K562 (cell line): ENCODE results near the gene SCLY. TPM values are rescaled to one million over a fixed set of nuclear protein-coding genes. Genes with fewer than 3 reads are reported as not detected.

Experiments
- ATAC-seq: fragments of 200-7000 bp; cut with Tn5 transposase; 3 replicates; pipeline ENCODE4 v1.9.1; 2020; ENCODE audit warnings: moderate library complexity
- BruUV-seq: library from RNA; stranded (reverse); fragments of 400-500 nt; replicated peaks from 2 replicates; lab custom pipeline; 2021; lab: Mats Ljungman, UMichigan
- CTCF ChIA-PET: fragments of 300-600 bp; formaldehyde crosslinking; extraction: SDS; loops from one replicate; lab custom pipeline; 2021; ENCODE audit warnings: low intra/inter-chr PET ratio; lab: Yijun Ruan, JAX
- POLR2A ChIA-PET: fragments of 300-600, 350-650 bp; sonication (Branson Sonifier 250); formaldehyde crosslinking; extraction: SDS; loops from one replicate; lab custom pipeline; 2021; ENCODE audit warnings: antibody characterized with exemption, inconsistent platforms; lab: Yijun Ruan, JAX
- DNase-seq, 4 experiments: peaks; one replicate each; pipeline versions ENCODE4 v3.0.0 to v3.0.0-alpha.2; 2011 to 2018; ENCODE audit warnings: low spot score in 3 of 4, mixed read lengths in 3 of 4; ENCODE audit errors: extremely low read depth in 1 of 4
- FAIRE-seq: peaks from 2 replicates; lab custom pipeline; 2011; peaks lifted over from hg19 to GRCh38; lab: Jason Lieb, UNC
- H2AFZ ChIP-seq: 2 replicates; pipeline ENCODE4 v1.6.0; 2011; ENCODE audit warnings: low read depth, low read length, control low read depth, inconsistent platforms
- H3K27ac ChIP-seq: fragments of 200-600 bp; 3 replicates; pipeline ENCODE4 v1.8.0; 2011; ENCODE audit warnings: low read depth, mild to moderate bottlenecking, control low read depth, inconsistent platforms, low read length, moderate library complexity, mixed read lengths; ENCODE audit errors: extremely low read depth
- H3K27me3 ChIP-seq, 2 experiments: fragments of 300-600 bp in 1 of 2; 2 replicates in 1 of 2; 3 replicates in 1 of 2; pipeline versions ENCODE4 v1.6.0 to v1.8.0; 2011; ENCODE audit warnings: inconsistent platforms in 2 of 2, low read length in 2 of 2, mild to moderate bottlenecking in 1 of 2, mixed read lengths in 1 of 2, moderate library complexity in 1 of 2; ENCODE audit not compliant: control insufficient read depth in 2 of 2, insufficient read depth in 2 of 2
- H3K36me3 ChIP-seq: fragments of 300-600 bp; 3 replicates; pipeline ENCODE4 v1.8.0; 2011; ENCODE audit warnings: mild to moderate bottlenecking, low read length, inconsistent platforms; ENCODE audit not compliant: control insufficient read depth, insufficient read depth
- H3K4me1 ChIP-seq, 2 experiments: fragments of 200-600 bp in 1 of 2; replicated peaks in 1 of 2; 2 replicates in 1 of 2; 3 replicates in 1 of 2; pipeline versions ENCODE4 v1.5.1 to v1.8.0; 2011; ENCODE audit warnings: inconsistent platforms in 2 of 2, low read length in 2 of 2, mild to moderate bottlenecking in 1 of 2, mixed read lengths in 1 of 2, moderate library complexity in 1 of 2; ENCODE audit not compliant: control insufficient read depth in 2 of 2, insufficient read depth in 2 of 2
- H3K4me2 ChIP-seq: 2 replicates; pipeline ENCODE4 v1.6.1; 2011; ENCODE audit warnings: low read length, control low read depth, inconsistent platforms, mixed read lengths; ENCODE audit not compliant: insufficient read depth
- H3K4me3 ChIP-seq: fragments of 200-600 bp; sonication (generic), shearing (Covaris generic); 2 replicates; pipeline ENCODE4 v1.5.1; 2016; ENCODE audit warnings: control low read depth, inconsistent platforms
- H3K79me2 ChIP-seq: fragments of 200-600 bp; 3 replicates; pipeline ENCODE4 v1.8.0; 2011; ENCODE audit warnings: low read length, inconsistent platforms; ENCODE audit not compliant: control insufficient read depth, insufficient read depth
- H3K9ac ChIP-seq, 2 experiments: 2 replicates each; pipeline versions ENCODE4 v1.6.0 to v1.6.1; 2011; ENCODE audit warnings: low read depth in 2 of 2, low read length in 2 of 2, control low read depth in 1 of 2, inconsistent platforms in 1 of 2, mild to moderate bottlenecking in 1 of 2, mixed read lengths in 1 of 2; ENCODE audit not compliant: insufficient read depth in 1 of 2
- H3K9me1 ChIP-seq: one replicate; pipeline ENCODE4 v1.6.0; 2011; ENCODE audit warnings: inconsistent platforms, mild to moderate bottlenecking, low read length, moderate library complexity; ENCODE audit not compliant: control insufficient read depth, insufficient read depth
- H3K9me3 ChIP-seq: replicated peaks from 2 replicates; pipeline ENCODE4 v1.5.1; 2011; ENCODE audit warnings: low read depth, low read length, inconsistent platforms; ENCODE audit not compliant: control insufficient read depth, insufficient read depth
- H4K20me1 ChIP-seq: replicated peaks from 2 replicates; pipeline ENCODE4 v1.6.1; 2011; ENCODE audit warnings: low read length, inconsistent platforms, mixed read lengths; ENCODE audit not compliant: control insufficient read depth, insufficient read depth
- ADNP ChIP-seq: fragments of 200-800 bp; sonication (Bioruptor generic); IDR thresholded peaks from 2 replicates; pipeline ENCODE4 v1.6.1; 2016; ENCODE audit warnings: missing genetic modification characterization, missing compliant biosample characterization
- CBFA2T3 ChIP-seq: fragments of 450-650 bp; IDR thresholded peaks from 2 replicates; pipeline ENCODE4 v1.6.1; 2017
- CHD1 ChIP-seq: fragments of 200-600 bp; sonication (generic); IDR thresholded peaks from one replicate; pipeline ENCODE4 v1.6.1; 2012; ENCODE audit warnings: mild to moderate bottlenecking, moderate library complexity, low read length, inconsistent platforms
- HMG20A ChIP-seq: fragments of 450-650 bp; formaldehyde crosslinking; conservative IDR thresholded peaks from 2 replicates; pipeline ENCODE4 v1.4.0; 2020; ENCODE audit warnings: mild to moderate bottlenecking, mixed read lengths
- LCOR ChIP-seq: sonication (generic); formaldehyde crosslinking; IDR thresholded peaks from 2 replicates; pipeline ENCODE4 v1.8.0; 2022; ENCODE audit warnings: mild to moderate bottlenecking, missing genetic modification reagents
- ZNF184 ChIP-seq: sonication (generic); formaldehyde crosslinking; IDR thresholded peaks from 2 replicates; pipeline ENCODE4 v1.5.0; 2020; ENCODE audit warnings: missing genetic modification reagents
- ZNF431 ChIP-seq: sonication (generic); formaldehyde crosslinking; IDR thresholded peaks from 2 replicates; pipeline ENCODE4 v1.8.0; 2022; ENCODE audit warnings: mild to moderate bottlenecking, missing genetic modification reagents
- WGBS: fragments of 100-300 bp; shearing (Covaris generic); methylation state at CpG from one replicate; pipeline ENCODE4 v1.1.6; 2016; ENCODE audit warnings: low coverage, mixed read lengths; ENCODE audit not compliant: insufficient coverage; ENCODE audit errors: missing lambda C conversion rate; 5-methylcytosine and 5-hydroxymethylcytosine counted together
- in situ Hi-C: fragments of 300-500 bp; cut with MboI; formaldehyde crosslinking; loops from 4 replicates; pipeline ENCODE4 v1.15.0; 2018; ENCODE audit warnings: inconsistent platforms, mixed read lengths
- intact Hi-C: fragments of 100-400 bp; cut with micrococcal nuclease; formaldehyde crosslinking; loops from 2 replicates; pipeline ENCODE4 v1.14.2; 2022
- polyA plus RNA-seq, 8 experiments: library from polyadenylated mRNA; depleted of rRNA in 4 of 8; stranded (reverse) in 5 of 8; unstranded in 3 of 8; fragments of >200 nt; fragmentation: Nextera tagmentation in 2 of 8; fragmentation: Illumina TruSeq in 1 of 8; extraction: Ambion mirVana in 2 of 8; extraction: Trizol in 1 of 8; gene quantifications; 2 replicates each; pipeline versions ENCODE4 v1.2.1 to v1.2.3, GENCODE V29; 2011 to 2014; ENCODE audit warnings: inconsistent platforms in 1 of 8, missing spikeins in 1 of 8
- total RNA-seq, 7 experiments: library from RNA; depleted of rRNA in 6 of 7; stranded (reverse); fragments of >200 nt in 6 of 7; fragmentation: Illumina TruSeq in 2 of 7; extraction: Trizol in 2 of 7; gene quantifications; 2 replicates each; pipeline versions ENCODE4 v1.2.1 to v1.2.3, GENCODE V29; 2011 to 2021; ENCODE audit warnings: low replicate concordance in 1 of 7
- TF ChIP-seq, protein P1 (sequence below): IDR thresholded peaks from 2 replicates; pipeline ENCODE4 v1.6.1; 2012; ENCODE audit warnings: low read depth, low read length, improper control_type of control experiment, borderline replicate concordance
- TF ChIP-seq, protein P2 (sequence below), 2 experiments: fragments of 450-650 bp in 1 of 2; sonication (generic) in 1 of 2; formaldehyde crosslinking; conservative IDR thresholded peaks; 2 replicates each; pipeline versions ENCODE4 v1.4.0 to v1.8.1; 2020 to 2022; ENCODE audit warnings: mild to moderate bottlenecking in 1 of 2, missing genetic modification reagents in 1 of 2

The SCLY gene
- total and polyA plus RNA-seq, 9 of the 15 experiments (the other 6 are each of a cell fraction or from before 2014, with no cell fraction given), result 2.6 to 32.2 (median 21.1) TPM

DNA sequence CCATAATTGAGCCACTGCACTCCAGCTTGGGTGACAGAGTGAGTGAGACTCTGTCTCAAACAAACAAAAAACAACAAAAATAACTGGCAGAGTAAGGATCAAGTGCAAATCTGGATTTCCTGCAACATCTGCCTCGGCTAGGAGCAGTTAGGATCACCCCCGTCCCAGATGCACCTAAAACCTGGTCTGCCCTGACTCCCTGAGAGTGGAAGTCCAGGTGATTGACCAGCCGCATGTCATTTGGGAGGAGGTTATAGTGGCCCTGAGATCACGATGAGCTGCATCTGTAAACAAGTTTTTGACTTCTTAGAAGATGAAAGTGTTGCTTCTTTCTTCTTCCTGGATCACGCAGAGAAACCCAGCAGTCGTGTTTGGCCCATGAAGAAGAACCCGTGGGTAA lies 34.3 kb downstream of the SCLY start:
- intact Hi-C loops (no loop called here), in situ Hi-C loops (no loop called here)
- FAIRE-seq, result no peak
- no peak for ATAC-seq
- Histone ChIP-seq H4K20me1 (no peaks in the 10 kb centered on the region), H3K9me1 (peaks cover 3% of the 10 kb centered on the region), H3K27me3 (no peaks in the 10 kb centered on the region), H3K9me3 (no peaks in the 10 kb centered on the region), H3K4me3 (no peak overlapping the region), H3K27ac (no peak overlapping the region), H3K9ac (no peak overlapping the region), H3K36me3 (peaks cover 17% of the 10 kb centered on the region; the same call in 2 of the 3 replicates), H3K79me2 (no peaks in the 10 kb centered on the region), H3K4me1 (peaks cover 6 to 20% of the 10 kb centered on the region in 2 experiments; a peak in 3 of 5 replicates), H3K4me2 (no peak overlapping the region), H2AFZ (no peak overlapping the region)
- POLR2A ChIA-PET, result interaction anchor here (0.6 kb wide), 1 partner anchor 68 kb away, joined by 3 read pairs; no protein-coding TSS in a partner anchor
- WGBS, result 90% methylated on average over 7 of the region's 7 CpGs
- BruUV-seq, result no TSS peak
- no peak for DNase-seq
- TF ChIP-seq, protein P1, sequence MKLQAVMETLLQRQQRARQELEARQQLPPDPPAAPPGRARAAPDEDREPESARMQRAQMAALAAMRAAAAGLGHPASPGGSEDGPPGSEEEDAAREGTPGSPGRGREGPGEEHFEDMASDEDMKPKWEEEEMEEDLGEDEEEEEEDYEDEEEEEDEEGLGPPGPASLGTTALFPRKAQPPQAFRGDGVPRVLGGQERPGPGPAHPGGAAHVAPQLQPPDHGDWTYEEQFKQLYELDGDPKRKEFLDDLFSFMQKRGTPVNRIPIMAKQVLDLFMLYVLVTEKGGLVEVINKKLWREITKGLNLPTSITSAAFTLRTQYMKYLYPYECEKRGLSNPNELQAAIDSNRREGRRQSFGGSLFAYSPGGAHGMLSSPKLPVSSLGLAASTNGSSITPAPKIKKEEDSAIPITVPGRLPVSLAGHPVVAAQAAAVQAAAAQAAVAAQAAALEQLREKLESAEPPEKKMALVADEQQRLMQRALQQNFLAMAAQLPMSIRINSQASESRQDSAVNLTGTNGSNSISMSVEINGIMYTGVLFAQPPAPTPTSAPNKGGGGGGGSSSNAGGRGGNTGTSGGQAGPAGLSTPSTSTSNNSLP, result no peak
- TF ChIP-seq ZNF184 (CRISPR knock-in tag), result no peak
- no peak for TF ChIP-seq HMG20A
- no peak for TF ChIP-seq CBFA2T3
- TF ChIP-seq CHD1, result no peak
- TF ChIP-seq ZNF431 (CRISPR knock-in tag), result no peak
- no peak for TF ChIP-seq LCOR
- TF ChIP-seq ADNP (tag), result no peak
- TF ChIP-seq, protein P2, sequence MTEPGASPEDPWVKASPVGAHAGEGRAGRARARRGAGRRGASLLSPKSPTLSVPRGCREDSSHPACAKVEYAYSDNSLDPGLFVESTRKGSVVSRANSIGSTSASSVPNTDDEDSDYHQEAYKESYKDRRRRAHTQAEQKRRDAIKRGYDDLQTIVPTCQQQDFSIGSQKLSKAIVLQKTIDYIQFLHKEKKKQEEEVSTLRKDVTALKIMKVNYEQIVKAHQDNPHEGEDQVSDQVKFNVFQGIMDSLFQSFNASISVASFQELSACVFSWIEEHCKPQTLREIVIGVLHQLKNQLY (CRISPR knock-in tag; conservative IDR thresholded peaks at IDR 0.05), result no peak
- CTCF ChIA-PET, result no interaction called here
